Keratinocyte (primary cell): ENCODE results near the gene FOXA2.

ENCODE experiments used
- EZH2 ChIP-seq: IDR thresholded peaks from one replicate; pipeline ENCODE4 v1.6.1; 2012; ENCODE audit warnings: inconsistent platforms, mild to moderate bottlenecking, low read length, moderate library complexity
- TF ChIP-seq, protein P1 (sequence below), 3 experiments: IDR thresholded peaks in 1 of 3; conservative IDR thresholded peaks in 1 of 3; optimal IDR thresholded peaks in 1 of 3; 2 replicates in 2 of 3; 3 replicates in 1 of 3; pipeline versions ENCODE3 to v1.5.1; 2011; ENCODE audit warnings: low read length in 3 of 3, mild to moderate bottlenecking in 3 of 3, moderate library complexity in 2 of 3, control low read depth in 1 of 3, inconsistent platforms in 1 of 3; ENCODE audit not compliant: insufficient read depth in 2 of 3; ENCODE audit errors: extremely low read depth in 1 of 3

- TF ChIP-seq, protein P1, sequence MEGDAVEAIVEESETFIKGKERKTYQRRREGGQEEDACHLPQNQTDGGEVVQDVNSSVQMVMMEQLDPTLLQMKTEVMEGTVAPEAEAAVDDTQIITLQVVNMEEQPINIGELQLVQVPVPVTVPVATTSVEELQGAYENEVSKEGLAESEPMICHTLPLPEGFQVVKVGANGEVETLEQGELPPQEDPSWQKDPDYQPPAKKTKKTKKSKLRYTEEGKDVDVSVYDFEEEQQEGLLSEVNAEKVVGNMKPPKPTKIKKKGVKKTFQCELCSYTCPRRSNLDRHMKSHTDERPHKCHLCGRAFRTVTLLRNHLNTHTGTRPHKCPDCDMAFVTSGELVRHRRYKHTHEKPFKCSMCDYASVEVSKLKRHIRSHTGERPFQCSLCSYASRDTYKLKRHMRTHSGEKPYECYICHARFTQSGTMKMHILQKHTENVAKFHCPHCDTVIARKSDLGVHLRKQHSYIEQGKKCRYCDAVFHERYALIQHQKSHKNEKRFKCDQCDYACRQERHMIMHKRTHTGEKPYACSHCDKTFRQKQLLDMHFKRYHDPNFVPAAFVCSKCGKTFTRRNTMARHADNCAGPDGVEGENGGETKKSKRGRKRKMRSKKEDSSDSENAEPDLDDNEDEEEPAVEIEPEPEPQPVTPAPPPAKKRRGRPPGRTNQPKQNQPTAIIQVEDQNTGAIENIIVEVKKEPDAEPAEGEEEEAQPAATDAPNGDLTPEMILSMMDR (optimal IDR thresholded peaks at IDR 0.05 in 1 of 3, IDR thresholded peaks at IDR 0.05 in 1 of 3, conservative IDR thresholded peaks at IDR 0.05 in 1 of 3; ENCODE audit: extremely low read depth in 1 of 3, insufficient read depth in 2 of 3, low read length in 3 of 3), result no peak
- TF ChIP-seq EZH2, result no peak
Observed at GRCh38 chr20:22620342-22620741, 36.0 kb upstream of the FOXA2 start.
